ENCODE results near the gene PAWR.

GRCh38 chr12:79706676-79707075 is 15.9 kb upstream of the PAWR start:
- TF ChIP-seq GABPB1 (CRISPR knock-in tag; IDR thresholded peaks at IDR 0.05) (no peak), ZNF23 (CRISPR knock-in tag; IDR thresholded peaks at IDR 0.05) (no peak)

All from K562 (cell line).